Lung (tissue), 12 donors: ENCODE results near the gene MAP3K21. TPM values are rescaled to one million over a fixed set of nuclear protein-coding genes. Genes with fewer than 3 reads are reported as not detected.

ENCODE experiments used
- ATAC-seq: fragments of 200-7000 bp; cut with Tn5 transposase; one replicate; pipeline ENCODE4 v1.9.1; 2020; ENCODE audit warnings: moderate number of reproducible peaks; ENCODE audit not compliant: insufficient read depth, low FRiP score
- DNase-seq, 3 donors: peaks; one replicate each; pipeline ENCODE4 v3.0.0-alpha.2; 2013 to 2017
- H3K27ac ChIP-seq, 2 donors: one replicate each; pipeline ENCODE4 v1.5.1; 2013; ENCODE audit warnings: mild to moderate bottlenecking in 2 of 2, moderate library complexity in 2 of 2, control low read depth in 1 of 2, inconsistent platforms in 1 of 2, low read depth in 1 of 2, low read length in 1 of 2
- H3K27me3 ChIP-seq, 3 donors: one replicate each; pipeline ENCODE4 v1.5.1; 2013; ENCODE audit warnings: low read length in 2 of 3; ENCODE audit not compliant: control insufficient read depth in 3 of 3, insufficient read depth in 3 of 3
- H3K36me3 ChIP-seq, 4 donors: one replicate each; pipeline ENCODE4 v1.5.1; 2013; ENCODE audit warnings: low read length in 4 of 4, mild to moderate bottlenecking in 1 of 4, moderate library complexity in 1 of 4; ENCODE audit not compliant: control insufficient read depth in 4 of 4, insufficient read depth in 4 of 4
- H3K4me1 ChIP-seq, 5 donors: one replicate each; pipeline ENCODE4 v1.5.1; 2013; ENCODE audit warnings: low read length in 5 of 5, mild to moderate bottlenecking in 2 of 5, moderate library complexity in 1 of 5; ENCODE audit not compliant: control insufficient read depth in 5 of 5, insufficient read depth in 5 of 5
- H3K4me3 ChIP-seq: one replicate; pipeline ENCODE4 v1.5.1; 2013; ENCODE audit warnings: mild to moderate bottlenecking, control low read depth, moderate library complexity
- H3K9ac ChIP-seq, 2 donors: one replicate each; pipeline ENCODE4 v1.5.1; 2013; ENCODE audit warnings: low read length in 2 of 2, control low read depth in 1 of 2; ENCODE audit not compliant: insufficient read depth in 1 of 2
- H3K9me3 ChIP-seq, 4 donors: one replicate each; pipeline ENCODE4 v1.5.1; 2013; ENCODE audit warnings: low read length in 3 of 4, mild to moderate bottlenecking in 1 of 4, moderate library complexity in 1 of 4; ENCODE audit not compliant: control insufficient read depth in 4 of 4, insufficient read depth in 3 of 4
- WGBS, 2 donors: extraction: QIAGEN DNeasy Blood & Tissue Kit; methylation state at CpG; one replicate each; pipeline ENCODE4 v1.1.7; 2013; 5-methylcytosine and 5-hydroxymethylcytosine counted together
- polyA plus RNA-seq, 2 donors: library from polyadenylated mRNA; stranded (reverse); fragments of 200-250 nt; gene quantifications; one replicate each; pipeline ENCODE4 v1.2.1, GENCODE V29; 2013
- total RNA-seq, 2 donors: library from RNA; depleted of rRNA in 1 of 2; stranded (reverse); fragments of >200 nt in 1 of 2; gene quantifications; one replicate each; pipeline ENCODE4 v1.2.1, GENCODE V29; 2014 to 2021
- TF ChIP-seq, protein P1 (sequence below): IDR thresholded peaks from 2 replicates; pipeline ENCODE4 v1.5.1; 2012; ENCODE audit warnings: mild to moderate bottlenecking; ENCODE audit errors: control extremely low read depth, extremely low read depth
- donor health status: control.
- donor health status: control.
- donor health status: Bipolar disorder and iron deficiency.
- donor health status: healthy.
- donor health status: DM: yes; HTN: yes; CAD: no.

MAP3K21 gene
- total and polyA plus RNA-seq, 4 donors: 3.2 to 11.4 (median 5.7) TPM

DNA sequence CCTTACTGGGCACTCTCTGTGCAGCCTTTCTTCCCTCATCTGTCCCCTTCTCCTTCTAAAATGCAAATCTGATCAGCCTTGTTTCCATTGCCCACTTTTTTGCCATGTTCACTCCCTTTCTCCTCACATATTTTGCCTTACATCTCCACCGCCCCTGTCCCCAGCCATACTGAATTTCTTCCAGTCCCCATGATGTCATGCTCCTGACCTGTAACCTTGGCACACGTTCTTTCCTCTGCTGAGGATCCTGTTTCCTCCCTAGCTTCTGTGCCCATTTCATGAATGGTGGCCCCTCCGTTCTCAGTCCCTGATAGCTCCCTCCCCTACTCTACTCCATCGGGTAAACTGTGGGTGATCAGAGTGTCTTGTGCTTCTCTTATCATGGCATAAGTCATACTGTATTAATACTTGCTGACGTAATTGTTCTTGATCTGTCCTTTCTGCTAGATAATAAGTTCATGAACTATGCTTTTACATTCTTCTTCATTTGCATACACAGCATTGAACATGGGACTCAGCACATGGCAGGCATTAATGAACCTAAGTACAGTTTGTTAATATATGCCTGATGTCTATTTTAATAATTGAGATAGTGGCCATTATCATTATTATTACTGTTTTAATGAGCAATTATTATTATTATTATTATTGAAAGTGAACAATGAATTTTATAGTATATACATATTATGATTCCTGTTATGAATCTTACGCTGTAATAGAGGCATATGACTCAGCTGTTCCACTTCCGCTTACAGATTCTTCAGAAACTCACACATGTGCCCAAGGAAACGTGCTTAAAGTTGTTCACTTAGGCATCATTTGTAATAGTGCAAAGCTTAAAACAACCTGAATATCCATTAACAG, 28.5 kb downstream of the MAP3K21 start:
- Histone ChIP-seq H3K27ac (no peak overlapping the region), H3K27me3 (no peaks in the 10 kb centered on the region), H3K9ac (no peak overlapping the region), H3K36me3 (no peaks in the 10 kb centered on the region), H3K9me3 (no peaks in the 10 kb centered on the region), H3K4me1 (no peaks in the 10 kb centered on the region), H3K4me3 (no peak overlapping the region)
- 65 to 69% methylated on average over 8 of the region's 8 CpGs for WGBS, 2 donors
- TF ChIP-seq, protein P1, sequence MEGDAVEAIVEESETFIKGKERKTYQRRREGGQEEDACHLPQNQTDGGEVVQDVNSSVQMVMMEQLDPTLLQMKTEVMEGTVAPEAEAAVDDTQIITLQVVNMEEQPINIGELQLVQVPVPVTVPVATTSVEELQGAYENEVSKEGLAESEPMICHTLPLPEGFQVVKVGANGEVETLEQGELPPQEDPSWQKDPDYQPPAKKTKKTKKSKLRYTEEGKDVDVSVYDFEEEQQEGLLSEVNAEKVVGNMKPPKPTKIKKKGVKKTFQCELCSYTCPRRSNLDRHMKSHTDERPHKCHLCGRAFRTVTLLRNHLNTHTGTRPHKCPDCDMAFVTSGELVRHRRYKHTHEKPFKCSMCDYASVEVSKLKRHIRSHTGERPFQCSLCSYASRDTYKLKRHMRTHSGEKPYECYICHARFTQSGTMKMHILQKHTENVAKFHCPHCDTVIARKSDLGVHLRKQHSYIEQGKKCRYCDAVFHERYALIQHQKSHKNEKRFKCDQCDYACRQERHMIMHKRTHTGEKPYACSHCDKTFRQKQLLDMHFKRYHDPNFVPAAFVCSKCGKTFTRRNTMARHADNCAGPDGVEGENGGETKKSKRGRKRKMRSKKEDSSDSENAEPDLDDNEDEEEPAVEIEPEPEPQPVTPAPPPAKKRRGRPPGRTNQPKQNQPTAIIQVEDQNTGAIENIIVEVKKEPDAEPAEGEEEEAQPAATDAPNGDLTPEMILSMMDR: no peak
- ATAC-seq (no peak), DNase-seq (no peak)

DNA sequence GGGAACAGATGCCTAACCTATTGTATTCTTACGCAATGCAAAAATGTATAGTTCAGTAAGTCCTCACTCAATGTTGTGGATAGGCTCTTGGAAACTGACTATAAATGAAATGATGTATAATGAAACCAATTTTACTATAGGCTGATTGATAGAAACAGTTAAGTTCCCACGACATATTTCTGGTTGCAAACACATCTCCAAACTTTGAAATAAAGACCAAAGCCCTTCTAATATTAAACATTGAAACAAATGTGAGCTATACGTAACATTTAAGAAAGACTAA, 29.1 kb downstream of the MAP3K21 start:
- H3K4me3 ChIP-seq: no peak overlapping the region
- peaks cover 0 to 3% (median 0%) of the 10 kb centered on the region in 3 donors for H3K27me3 ChIP-seq
- TF ChIP-seq, protein P1: no peak
- peaks cover 0 to under 1% (median 0%) of the 10 kb centered on the region in 4 donors for H3K9me3 ChIP-seq
- peaks cover 0 to 2% (median 0%) of the 10 kb centered on the region in 5 donors for H3K4me1 ChIP-seq
- H3K27ac ChIP-seq: no peak overlapping the region
- ATAC-seq (no peak), DNase-seq (no peak)
- no peaks in the 10 kb centered on the region for H3K36me3 ChIP-seq
- 88 to 92% methylated on average over 3 of the region's 3 CpGs for WGBS, 2 donors
- no peak overlapping the region for H3K9ac ChIP-seq

- TF ChIP-seq, protein P1: no peak
Observed at GRCh38 chr1:233357595-233358397, 30.3 kb downstream of the MAP3K21 start.

More at GRCh38 chr1:233357595-233358397, 30.3 kb downstream of the MAP3K21 start:
- Histone ChIP-seq H3K9me3 (peaks cover 0 to 2% (median 0%) of the 10 kb centered on the region in 4 donors), H3K27me3 (peaks cover 0 to 11% (median 6%) of the 10 kb centered on the region in 3 donors), H3K27ac (no peak overlapping the region), H3K36me3 (no peaks in the 10 kb centered on the region), H3K4me3 (no peak overlapping the region), H3K9ac (no peak overlapping the region), H3K4me1 (peaks cover 0 to 9% (median 0%) of the 10 kb centered on the region in 5 donors)
- 84 to 94% methylated on average over 6 of the region's 6 CpGs for WGBS, 2 donors
- ATAC-seq: no peak
- DNase-seq: no peak
